GM21717 (cell line): ENCODE data around the gene AGXT.

Experiments used
- ATAC-seq: cut with Tn5 transposase; IDR thresholded peaks from one replicate; pipeline ENCODE4 v1.9.1; 2021; ENCODE audit warnings: mild to moderate bottlenecking, moderate library complexity; ENCODE audit not compliant: unreplicated experiment

Gene AGXT

GRCh38 chr2:240884221-240884620 is 15.6 kb downstream of the AGXT start:
- ATAC-seq: no peak

- ATAC-seq: no peak
Observed at GRCh38 chr2:240884745-240885144, 16.1 kb downstream of the AGXT start.

- ATAC-seq: no peak
Observed at GRCh38 chr2:240885566-240885965, 16.9 kb downstream of the AGXT start.

GRCh38 chr2:240886023-240886565 is 17.5 kb downstream of the AGXT start:
- no peak for ATAC-seq

GRCh38 chr2:240886678-240887609 is 18.3 kb downstream of the AGXT start:
- ATAC-seq: no peak

- ATAC-seq: no peak
Observed at GRCh38 chr2:240887631-240888030, 19.0 kb downstream of the AGXT start.

GRCh38 chr2:240888130-240888889 is 19.7 kb downstream of the AGXT start:
- ATAC-seq: no peak

GRCh38 chr2:240888890-240889573 is 20.4 kb downstream of the AGXT start:
- no peak for ATAC-seq

GRCh38 chr2:240889601-240890560 is 21.3 kb downstream of the AGXT start:
- ATAC-seq: no peak

- no peak for ATAC-seq
Observed at GRCh38 chr2:240890691-240891090, 22.1 kb downstream of the AGXT start.

GRCh38 chr2:240891492-240892340 is 23.1 kb downstream of the AGXT start:
- ATAC-seq: no peak

- no peak for ATAC-seq
Observed at GRCh38 chr2:240892356-240892755, 23.7 kb downstream of the AGXT start.

- no peak for ATAC-seq
Observed at GRCh38 chr2:240892925-240893324, 24.3 kb downstream of the AGXT start.

- no peak for ATAC-seq
Observed at GRCh38 chr2:240893363-240893844, 24.8 kb downstream of the AGXT start.

- no peak for ATAC-seq
Observed at GRCh38 chr2:240894006-240894405, 25.4 kb downstream of the AGXT start.

- ATAC-seq: no peak
Observed at GRCh38 chr2:240894836-240895558, 26.4 kb downstream of the AGXT start.

- no peak for ATAC-seq
Observed at GRCh38 chr2:240895656-240896388, 27.2 kb downstream of the AGXT start, which contains the start of gene MAB21L4. MAB21L4 (minus strand) TSS chr2:240896156; CDS start chr2:240895997, 159 bp downstream.
